ENCODE measurements around the gene VTI1A.

VTI1A gene

DNA sequence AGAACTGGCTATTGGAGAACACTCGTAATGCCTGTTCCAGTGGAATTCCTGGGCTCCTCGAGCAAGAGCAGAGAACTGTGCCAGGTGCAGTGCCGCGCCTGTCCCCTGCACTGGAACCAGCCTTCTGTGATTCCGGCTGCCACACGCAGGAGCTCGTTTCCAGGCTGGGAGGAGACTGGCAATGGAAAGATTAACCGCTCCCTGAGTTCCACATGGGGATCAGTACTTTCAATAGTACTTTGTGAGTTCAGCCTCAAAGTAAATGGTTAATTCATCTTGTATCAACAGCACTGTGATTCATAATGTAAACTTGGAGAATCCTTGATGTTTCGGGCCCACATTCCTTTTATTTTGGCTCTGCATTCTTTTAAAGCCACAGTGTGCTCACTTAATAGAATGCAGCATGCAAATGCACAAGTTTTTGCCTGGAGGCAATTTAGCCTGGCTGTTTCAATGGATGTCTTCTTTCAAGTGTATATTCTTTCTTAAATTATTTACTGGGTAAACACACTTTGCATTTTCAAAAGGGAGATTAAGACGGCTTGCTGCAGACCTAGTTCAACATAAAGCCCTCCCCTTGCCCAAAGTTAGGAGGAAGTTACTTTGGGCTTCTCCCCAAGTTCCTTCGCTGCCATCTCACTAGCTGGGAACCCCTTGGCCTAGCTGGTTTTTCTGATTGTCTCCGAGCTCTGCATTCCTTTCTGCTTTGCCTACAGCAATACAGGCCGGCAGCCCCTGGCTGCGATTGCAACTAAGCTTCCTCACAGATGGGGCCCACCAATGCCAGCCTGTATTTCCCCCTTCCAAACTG is 364.9 kb downstream of the VTI1A start:
- DNase-seq (ENCODE audit: low read depth): no peak

DNA sequence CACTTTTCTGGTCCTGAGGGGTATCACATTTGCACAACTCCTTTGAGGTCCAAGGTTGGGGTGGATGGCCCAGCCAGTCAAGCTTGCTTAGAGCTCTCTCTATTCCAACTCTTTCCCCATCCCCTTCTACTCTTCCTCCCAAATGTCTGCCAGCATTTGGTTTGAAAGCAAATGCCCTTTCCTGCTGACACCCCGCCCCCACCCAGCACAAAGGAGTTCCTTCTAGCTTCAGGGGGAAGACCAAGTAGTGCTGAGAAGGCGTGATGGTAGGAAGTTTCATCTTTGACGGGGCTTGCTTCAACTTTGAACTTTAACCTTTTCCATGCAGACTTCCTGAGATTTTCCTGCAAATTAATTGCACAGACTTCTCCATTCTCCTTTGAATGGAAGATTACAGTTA is 365.6 kb downstream of the VTI1A start:
- DNase-seq (ENCODE audit: low read depth): no peak

DNA sequence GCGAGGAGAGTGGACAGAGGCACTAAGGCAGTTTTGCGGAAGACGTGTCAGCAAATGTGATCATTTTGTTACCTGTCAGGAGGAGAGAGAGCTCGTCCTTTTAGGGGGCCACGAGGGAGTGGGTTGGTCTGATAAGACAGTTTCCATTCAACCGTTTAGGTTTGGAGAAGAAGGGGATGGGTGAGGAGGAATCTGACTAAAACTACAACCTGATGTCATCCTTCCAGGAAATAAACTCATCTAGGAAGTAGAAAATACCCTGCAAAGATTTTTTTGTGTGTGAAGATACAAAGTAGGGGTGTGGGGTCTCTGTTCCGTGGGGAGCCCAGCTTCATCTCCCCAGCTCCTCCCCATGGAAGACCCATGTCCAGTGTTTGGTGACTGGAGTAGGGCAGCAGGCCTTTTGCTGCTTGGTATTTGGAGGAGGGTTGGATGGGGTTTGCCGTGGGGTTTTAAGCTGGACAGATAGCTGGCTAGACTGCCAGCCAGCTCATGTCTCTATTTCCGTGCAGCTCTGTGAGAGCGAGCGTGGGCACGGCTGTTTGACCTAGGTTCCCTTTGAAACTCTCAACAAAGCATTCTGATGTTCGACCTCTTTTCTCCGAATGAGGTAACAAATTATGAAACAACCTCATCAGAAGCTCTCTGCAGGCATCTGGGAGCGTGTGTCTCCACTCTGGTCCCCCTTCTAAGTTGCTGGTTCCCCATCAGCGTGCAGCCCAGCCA is 367.0 kb downstream of the VTI1A start:
- no peak for DNase-seq (ENCODE audit: low read depth)

DNA sequence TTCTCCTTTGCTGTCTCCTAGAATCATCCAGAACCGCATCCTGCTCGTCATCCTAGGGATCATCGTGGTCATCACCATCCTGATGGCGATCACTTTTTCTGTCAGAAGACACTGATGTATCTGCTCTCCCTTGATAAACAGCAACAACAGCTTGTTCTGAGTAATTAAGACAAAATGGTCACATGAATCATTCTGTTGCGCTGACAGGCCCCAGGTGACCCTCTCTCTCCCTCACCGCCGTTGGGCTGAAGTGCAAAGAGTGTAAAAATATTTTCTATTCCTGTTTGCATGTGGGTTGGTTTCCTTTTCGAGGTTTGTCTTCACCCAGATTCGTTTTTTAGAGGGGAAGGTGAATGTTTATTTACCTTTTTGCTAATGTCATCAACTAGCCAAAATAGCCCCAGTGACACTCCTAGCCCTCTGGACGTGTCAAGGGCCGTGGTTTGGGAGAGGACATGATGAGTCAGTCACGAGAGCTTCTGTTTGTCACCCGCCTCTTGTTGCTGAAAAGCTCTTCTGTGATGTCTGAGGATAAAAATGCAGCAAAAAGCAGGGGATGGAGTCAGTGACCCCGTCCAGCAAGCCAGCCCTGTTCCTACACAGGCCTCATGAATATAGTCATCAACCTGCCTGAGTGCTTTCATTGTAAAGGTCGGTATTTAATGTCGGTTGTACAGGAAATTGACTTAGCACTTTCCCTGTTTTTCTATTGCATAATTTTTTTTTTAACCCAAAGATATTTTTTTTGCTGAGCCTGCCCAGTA is 368.4 kb downstream of the VTI1A start:
- DNase-seq (ENCODE audit: low read depth): no peak

DNA sequence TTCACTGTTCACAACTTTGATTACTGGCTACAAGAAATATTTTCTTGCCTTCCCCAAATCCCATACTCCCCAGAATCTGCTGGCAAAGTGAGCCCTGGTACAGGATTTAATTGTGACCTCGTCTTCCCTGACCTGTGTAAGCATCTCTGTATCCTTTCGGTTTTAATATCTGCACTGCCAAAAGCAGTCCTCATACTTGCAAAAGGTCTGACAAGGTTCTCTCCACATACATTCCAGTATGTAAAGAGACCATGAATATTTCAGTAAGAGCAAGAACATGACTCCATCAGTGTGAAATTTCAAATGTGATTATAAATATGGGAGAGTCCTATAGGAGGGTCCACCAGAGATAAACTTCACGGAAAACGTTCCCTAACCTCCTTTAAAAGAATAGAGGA is 369.0 kb downstream of the VTI1A start:
- DNase-seq (ENCODE audit: low read depth): no peak

DNA sequence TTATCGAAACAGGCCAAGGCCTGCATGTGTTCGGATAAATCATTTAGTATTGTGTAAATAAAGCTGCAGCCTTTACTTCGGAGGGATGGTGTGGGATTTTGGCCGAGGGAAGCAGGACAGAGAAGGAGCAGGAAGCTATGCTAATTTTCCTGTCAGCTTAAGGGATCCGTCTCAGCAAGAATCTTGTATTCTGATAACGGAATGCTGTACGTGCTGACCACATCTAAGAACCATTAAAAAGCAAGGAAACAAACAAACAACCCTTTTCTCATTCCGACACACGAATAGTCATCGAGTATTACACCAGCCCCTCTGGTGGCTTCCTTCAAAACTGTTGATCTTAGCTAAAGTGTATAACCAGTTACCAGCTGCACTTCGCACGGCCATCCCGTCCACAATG is 369.9 kb downstream of the VTI1A start:
- DNase-seq (ENCODE audit: low read depth): no peak

DNA sequence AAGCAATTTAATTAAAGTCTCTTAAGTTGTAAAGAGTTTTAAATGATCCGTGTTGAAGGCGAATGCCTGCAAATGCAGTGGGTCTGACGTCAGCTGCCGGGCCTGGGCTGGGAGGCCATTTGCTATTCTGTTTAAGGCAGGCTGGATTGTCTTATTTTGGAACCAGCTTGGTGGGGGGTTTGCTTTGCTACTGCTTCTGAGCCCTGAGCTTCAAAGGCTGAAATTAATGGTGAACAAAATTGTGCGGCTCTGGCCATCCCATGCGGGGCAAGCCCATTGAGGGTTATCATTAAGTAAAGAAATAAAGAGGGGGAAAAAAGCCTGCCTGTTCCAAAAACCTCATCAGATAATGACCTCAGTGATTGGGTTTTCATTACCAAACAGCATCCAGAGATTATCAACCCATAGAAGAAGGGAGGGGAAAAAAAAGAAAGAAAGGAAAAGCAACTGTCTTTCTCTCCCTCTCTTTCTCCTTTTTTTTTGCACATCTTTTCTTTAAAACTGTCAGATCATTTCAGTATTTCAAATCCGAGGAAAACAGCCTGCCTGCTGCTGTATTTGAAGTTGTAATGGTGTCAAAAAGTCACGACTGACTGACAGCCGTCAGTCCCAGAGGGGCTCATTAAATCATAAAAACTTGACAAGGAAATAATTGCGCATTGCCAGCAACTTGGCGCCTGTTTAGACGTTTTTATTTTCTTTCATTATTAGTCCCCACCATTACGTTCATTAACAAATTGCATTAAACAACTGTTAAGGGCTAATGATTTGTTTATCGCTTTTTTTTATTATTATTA is 371.2 kb downstream of the VTI1A start:
- DNase-seq (ENCODE audit: low read depth): no peak

DNA sequence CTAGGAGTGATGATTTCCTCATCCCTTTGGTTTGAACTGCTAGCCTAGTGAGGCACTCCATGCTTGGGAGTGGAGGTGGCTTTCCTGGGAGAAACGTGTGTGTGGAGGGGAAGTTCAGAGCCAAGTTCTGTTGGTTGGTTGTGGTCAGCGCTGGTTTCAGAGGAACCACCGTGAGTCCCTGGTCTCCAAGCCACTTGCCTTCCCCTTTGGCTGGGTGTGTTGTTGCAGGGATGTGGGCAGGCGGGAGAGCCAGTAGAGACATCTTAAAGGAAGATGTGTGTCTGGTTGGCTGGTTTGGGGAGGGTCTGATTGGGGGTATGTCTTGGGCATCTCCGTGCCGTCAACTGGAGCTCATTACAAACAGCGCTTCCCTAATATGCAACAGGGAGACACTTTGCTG is 372.2 kb downstream of the VTI1A start:
- no peak for DNase-seq (ENCODE audit: low read depth)

DNA sequence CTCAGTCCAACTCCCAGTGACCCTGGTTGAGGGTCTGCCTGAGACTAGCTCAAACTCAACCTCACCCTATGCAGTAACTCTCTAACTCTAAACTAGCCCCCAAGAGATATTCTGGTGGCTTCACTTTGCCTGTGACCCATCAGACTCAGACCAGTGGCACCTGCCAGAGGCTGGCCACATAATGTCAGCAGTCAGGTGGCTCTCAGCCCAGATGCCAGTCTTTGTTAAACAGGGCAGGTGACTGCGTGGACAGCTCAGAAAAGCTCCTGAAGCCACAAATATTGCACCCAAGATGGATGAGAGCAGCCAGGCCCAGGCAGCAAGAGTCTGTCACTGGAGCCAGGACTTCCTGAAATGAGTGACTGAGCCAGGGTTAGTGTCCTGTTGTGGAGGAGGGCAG is 373.3 kb downstream of the VTI1A start:
- no peak for DNase-seq (ENCODE audit: low read depth)

DNA sequence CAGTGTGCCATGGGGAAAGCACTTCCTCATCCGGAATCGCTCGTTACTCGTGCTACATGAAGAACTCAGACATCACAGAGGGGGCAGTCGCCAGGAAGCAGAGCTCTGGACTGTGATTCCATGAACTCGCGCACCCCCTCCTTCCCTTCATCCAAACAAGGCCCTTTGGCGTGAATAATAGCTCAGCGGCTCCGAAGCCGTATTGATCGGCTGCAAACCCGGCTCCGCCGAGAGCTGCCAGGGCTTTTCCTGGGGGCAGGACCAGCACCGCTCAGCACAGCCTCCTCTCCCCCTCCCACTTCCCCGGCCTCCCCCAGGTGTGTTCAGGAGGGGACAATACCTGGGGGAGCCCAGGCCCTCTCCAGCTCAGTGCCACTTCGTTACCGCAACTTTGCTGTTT is 374.0 kb downstream of the VTI1A start:
- no peak for DNase-seq (ENCODE audit: low read depth)

DNA sequence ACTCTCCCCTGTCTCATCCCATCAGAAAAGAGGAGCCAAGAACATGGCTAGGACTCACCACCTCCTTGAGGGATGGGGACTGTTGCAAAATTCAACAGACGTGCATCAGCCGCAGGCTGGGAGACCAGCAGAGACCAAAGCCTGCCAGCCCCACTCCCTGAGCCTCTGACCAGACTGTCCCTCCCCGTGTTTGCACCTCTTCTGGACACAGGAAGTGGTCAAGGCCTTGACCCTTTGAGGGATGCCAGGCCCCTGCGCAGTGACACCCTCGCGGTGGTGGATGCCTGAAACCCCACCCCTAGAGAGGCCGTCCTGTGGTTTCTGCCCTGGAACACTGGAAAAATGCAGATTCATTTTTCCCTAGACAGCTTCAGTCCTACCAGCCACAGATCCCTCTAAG is 374.6 kb downstream of the VTI1A start:
- DNase-seq (ENCODE audit: low read depth): no peak

DNA sequence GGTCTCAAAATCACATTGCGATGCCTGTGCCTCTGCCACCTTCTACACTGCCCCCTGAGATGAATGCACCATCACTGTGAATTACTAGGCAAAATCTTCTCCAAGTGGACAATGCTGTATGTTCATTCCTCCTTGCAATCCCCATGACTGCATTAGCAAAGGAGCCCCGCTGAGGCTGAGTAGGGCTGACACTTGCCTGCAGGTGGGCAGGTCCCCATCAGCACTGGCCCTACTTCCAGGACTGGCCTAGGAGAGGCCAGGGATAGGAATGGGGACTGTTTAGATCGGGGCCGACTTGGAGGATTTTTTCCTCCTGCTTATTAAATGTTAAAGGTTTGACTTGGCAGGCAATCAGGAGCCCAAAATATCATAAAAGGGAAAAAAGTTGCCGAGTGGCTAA is 376.0 kb downstream of the VTI1A start:
- no peak for DNase-seq (ENCODE audit: low read depth)

DNA sequence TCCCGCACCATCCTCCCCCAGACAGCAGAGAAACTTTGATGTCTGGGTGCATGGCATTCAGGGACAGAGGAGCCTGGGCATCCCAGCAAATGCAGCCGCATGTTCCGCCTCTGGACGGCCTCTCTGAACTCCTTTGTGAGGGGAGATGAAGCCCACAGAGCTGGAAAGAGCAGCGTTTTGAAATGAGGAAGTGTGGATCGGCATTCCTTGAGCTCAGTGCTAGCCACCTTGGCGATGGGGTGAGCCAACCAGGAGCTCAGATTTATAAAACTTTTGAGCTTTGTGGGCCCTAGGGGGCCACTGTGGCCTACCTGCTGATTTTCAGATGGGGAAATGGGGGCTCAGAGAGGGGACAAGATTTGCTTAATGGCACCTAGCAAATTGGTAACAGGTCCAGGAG is 376.6 kb downstream of the VTI1A start:
- DNase-seq (ENCODE audit: low read depth): no peak

DNA sequence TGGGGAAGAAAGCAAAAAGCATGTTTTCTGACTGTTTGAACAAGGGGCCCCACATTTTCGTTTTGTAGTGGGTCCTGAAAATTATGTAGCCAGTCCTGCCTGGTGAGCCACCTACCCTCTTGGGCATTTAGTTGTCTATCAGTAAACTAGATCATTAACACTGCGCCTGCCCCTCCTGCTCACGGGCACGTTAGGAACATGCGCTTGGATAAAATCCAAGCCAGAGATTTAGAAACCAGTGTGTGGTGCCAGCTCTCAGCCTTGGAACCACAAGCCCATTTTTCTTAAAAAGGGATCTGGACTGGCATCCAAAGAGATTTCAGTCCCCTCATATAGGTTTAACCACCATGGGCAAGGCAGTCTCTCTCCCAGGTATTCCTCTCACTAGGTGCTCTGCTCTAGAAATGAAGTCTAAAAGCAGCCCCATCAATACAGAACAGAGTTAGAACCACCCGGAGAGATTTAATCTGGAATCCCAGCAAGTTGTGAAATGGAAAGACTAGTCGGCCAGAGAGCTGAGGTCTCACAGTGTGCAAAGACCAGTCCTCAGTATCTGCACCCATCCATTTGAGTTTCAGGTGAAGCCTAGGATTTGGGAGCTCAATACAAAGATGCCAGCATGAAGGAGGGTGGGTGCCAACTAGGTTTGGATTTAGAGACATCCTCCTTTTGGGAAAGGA is 379.1 kb downstream of the VTI1A start:
- no peak for DNase-seq (ENCODE audit: low read depth)

DNA sequence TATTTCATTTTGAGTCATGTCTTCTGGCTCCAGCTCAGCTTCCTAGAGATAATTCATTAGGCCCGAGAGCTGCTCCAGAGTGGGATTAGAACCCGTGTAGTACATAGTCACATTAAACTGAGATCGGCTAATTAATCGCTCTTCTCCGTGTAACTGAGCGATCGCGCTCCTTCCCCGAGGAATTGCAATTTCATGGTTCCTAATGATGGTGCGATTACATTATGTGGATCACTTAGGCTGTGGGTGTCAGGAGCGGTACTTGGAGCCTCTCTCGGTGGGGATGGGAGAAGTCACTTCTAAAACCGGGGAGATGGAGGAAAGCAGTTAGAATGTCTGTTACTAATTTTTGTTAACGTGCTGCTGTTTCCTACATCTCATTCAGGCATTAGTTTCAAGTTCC is 380.1 kb downstream of the VTI1A start:
- no peak for DNase-seq (ENCODE audit: low read depth)

DNA sequence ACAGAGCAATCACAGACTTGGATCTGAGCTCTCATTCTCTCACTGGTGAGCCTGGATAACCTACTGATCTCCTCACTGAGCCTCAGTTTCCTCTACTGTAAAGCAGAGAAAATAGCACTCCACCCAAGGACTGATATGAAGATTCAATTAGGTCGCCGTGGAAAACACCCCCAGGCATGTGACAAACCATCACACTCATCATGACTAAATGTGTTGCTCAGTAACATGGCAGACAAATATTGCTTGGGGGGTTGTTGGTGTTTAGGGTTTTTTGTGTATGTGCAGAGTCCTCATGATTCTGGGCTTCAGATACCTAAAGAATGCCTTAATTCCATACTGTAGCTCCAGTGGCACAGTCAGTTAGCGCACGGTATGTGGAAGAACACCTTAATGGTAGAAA is 380.9 kb downstream of the VTI1A start:
- no peak for DNase-seq (ENCODE audit: low read depth)

DNA sequence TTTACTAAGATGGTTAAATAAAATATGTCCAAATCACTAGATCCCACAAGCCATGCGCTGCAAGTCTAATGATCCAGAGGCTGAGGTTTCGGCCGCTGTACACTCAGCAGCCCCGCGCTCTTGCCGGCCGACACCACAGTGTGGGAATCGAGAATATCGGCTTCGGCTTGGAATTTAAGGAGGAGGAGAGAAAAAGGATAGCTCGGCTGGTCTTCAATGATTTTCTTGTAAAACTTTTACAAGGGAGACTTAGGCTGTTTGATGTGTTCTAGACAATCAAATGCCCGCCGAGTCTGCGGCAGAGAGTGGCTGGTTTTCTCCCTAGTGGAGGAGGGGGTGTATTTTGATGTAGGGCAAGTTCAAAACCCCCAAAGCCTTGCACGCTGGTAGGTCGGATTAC is 384.8 kb downstream of the VTI1A start:
- no peak for DNase-seq (ENCODE audit: low read depth)

DNA sequence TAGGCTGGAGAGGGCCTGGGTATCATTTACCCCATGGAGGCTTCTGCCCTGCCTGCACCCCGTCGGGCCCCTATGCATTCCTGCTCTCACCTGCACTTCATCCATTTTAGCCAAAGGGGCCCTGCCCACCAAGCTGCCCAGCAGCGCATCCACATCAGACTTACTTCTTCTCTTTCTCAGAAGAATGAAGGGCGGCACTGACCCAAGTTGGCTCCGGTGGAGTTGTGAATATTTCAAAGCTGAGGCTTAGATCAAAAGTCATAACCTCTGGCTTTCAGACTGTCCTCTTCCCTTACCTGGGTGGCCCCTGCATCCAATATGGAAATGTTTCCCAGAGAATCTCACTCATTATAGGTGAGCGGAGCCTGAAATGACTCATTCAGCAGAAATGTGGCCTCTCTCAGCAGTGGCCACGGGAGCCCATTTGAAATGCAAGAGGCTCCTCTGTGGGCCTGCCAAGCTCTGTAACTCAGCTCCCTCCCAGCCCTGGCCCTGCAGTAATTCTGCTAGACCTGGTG is 385.4 kb downstream of the VTI1A start:
- no peak for DNase-seq (ENCODE audit: low read depth)

DNA sequence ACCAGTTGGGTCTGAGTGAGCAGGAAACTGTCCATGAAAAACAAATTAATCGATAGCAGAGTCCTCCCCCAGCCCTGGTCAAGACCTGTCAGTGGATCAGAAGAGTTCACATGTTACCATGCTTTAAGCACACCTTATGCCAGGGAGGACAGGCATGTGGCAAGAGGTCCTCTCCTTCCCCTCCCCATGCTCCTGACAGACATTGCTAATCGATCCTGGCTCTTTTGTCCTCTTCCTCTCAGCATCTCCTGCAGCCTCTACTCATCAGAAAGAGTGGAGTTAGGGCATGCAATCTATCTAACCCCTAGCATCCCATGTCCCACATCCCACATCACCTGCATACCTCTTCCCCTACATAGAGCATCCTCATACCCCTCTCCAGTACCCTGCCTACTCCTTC is 385.9 kb downstream of the VTI1A start:
- DNase-seq (ENCODE audit: low read depth): no peak

DNA sequence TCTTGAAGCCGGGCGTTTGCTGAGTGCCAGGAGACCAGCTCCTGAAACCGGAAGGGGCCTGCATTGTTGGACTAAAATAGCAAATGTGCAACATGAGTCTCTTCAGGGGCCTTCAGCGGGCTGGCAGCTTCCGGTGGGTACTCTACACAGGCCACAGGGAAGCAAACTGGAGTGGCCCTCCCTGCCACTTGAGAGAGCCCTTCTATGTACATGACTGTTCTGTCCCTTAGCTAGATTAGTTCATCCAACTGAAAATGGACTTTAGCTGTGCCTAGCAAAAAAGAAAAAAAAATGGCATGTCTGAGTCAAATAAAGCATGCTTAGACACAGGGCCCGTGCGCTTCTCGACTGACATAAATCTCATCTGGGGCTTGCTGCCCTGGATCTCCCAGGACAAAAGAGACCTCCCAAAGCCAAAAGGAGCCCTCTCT is 387.8 kb downstream of the VTI1A start:
- DNase-seq (ENCODE audit: low read depth): no peak

DNA sequence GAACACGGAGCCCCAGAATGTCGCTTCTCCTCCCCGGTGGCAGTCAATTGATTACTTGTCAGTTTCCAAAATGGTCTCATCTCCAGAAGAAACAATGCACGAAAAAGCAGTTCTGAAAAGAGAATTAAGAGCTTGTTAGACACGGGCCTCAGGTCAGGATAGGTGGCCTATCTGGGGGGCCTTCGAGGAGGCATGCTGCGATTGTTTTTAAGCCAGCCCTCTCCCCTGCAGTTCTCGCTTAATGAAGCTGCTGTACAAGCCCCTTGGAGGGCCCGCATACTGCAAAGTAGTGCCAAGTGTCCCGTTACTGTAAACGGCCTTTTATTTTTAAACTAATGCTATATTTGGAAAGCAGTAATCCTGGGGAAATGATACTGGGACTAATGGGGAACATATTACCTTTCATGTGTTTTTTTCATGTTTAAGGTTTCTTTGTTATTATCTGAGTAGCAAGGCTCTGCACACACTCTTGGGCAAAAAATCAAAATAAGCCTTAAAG is 388.3 kb downstream of the VTI1A start:
- DNase-seq (ENCODE audit: low read depth): no peak

All from stimulated activated CD4-positive, alpha-beta T cell treated with anti-CD3 and anti-CD28 coated beads, Interleukin-2, amount 100 ng/mL, for 4 hours (primary cell).